Activated naive CD4-positive, alpha-beta T cell treated with anti-CD3 and anti-CD28 coated beads, Interleukin-2, amount 50 U/mL, for 72 hours (primary cell): ENCODE measurements around the gene SLCO6A1. TPM values are rescaled to one million over a fixed set of nuclear protein-coding genes. Genes with fewer than 3 reads are reported as not detected.

Source experiments
- ATAC-seq, 2 donors: fragments of 150-1000 bp; cut with Tn5 transposase; 2 replicates each; pipeline ENCODE4 v1.10.0; 2021; ENCODE audit warnings: mild to moderate bottlenecking in 2 of 2, moderate library complexity in 2 of 2
- DNase-seq, 2 donors: peaks; one replicate each; pipeline ENCODE4 v3.0.0; 2021 to 2022; ENCODE audit warnings: low spot score in 2 of 2
- H3K27ac Mint-ChIP-seq, 2 donors: one replicate each; pipeline ENCODE4 v1.8.0; 2022; ENCODE audit warnings: mild to moderate bottlenecking in 2 of 2, mixed read lengths in 2 of 2
- H3K36me3 Mint-ChIP-seq, 2 donors: one replicate each; pipeline ENCODE4 v1.8.0; 2022; ENCODE audit warnings: mixed read lengths in 2 of 2
- H3K9me3 Mint-ChIP-seq, 2 donors: one replicate each; pipeline ENCODE4 v1.8.0; 2022; ENCODE audit warnings: mixed read lengths in 2 of 2
- total RNA-seq, 2 donors: library from RNA; stranded (reverse); gene quantifications; one replicate each; pipeline ENCODE4 v1.2.3, GENCODE V29; 2022

The SLCO6A1 gene
- not detected for total RNA-seq

GRCh38 chr5:102498271-102499034 is at the start of gene SLCO6A1:
SLCO6A1 (minus strand) TSS chr5:102499001; CDS start chr5:102498844, 157 bp downstream.
- H3K27ac Mint-ChIP-seq = no peak within 1 kb of the TSS
- no peak for ATAC-seq
- no peaks in the 10 kb centered on the region for H3K36me3 Mint-ChIP-seq
- no peaks in the 10 kb centered on the region for H3K9me3 Mint-ChIP-seq
- DNase-seq = no peak

GRCh38 chr5:102547141-102548035 is 48.6 kb upstream of the SLCO6A1 start:
- no peak for ATAC-seq
- DNase-seq = no peak
- Mint-ChIP-seq H3K9me3 (peaks cover 0 to 4% of the 10 kb centered on the region in 2 donors), H3K36me3 (no peaks in the 10 kb centered on the region), H3K27ac (no peak overlapping the region)

- H3K27ac Mint-ChIP-seq = no peak overlapping the region
- ATAC-seq (peak in 1 of 2 donors; percentile 34), DNase-seq (no peak)
- no peaks in the 10 kb centered on the region for H3K36me3 Mint-ChIP-seq
- H3K9me3 Mint-ChIP-seq = peaks cover 0 to 3% of the 10 kb centered on the region in 2 donors
Measured at GRCh38 chr5:102545175-102545574, 46.4 kb upstream of the SLCO6A1 start.

GRCh38 chr5:102542057-102542456 is 43.3 kb upstream of the SLCO6A1 start:
- DNase-seq (no peak), ATAC-seq (no peak)
- Mint-ChIP-seq H3K9me3 (no peaks in the 10 kb centered on the region), H3K27ac (no peak overlapping the region), H3K36me3 (no peaks in the 10 kb centered on the region)

GRCh38 chr5:102539996-102540728 is 41.4 kb upstream of the SLCO6A1 start:
- Mint-ChIP-seq H3K9me3 (no peaks in the 10 kb centered on the region), H3K27ac (no peak overlapping the region), H3K36me3 (no peaks in the 10 kb centered on the region)
- DNase-seq = no peak
- no peak for ATAC-seq

- DNase-seq (no peak), ATAC-seq (no peak)
- no peaks in the 10 kb centered on the region for H3K9me3 Mint-ChIP-seq
- H3K36me3 Mint-ChIP-seq = no peaks in the 10 kb centered on the region
- H3K27ac Mint-ChIP-seq = no peak overlapping the region
Measured at GRCh38 chr5:102539562-102539961, 40.8 kb upstream of the SLCO6A1 start.

- Mint-ChIP-seq H3K36me3 (no peaks in the 10 kb centered on the region), H3K27ac (no peak overlapping the region), H3K9me3 (no peaks in the 10 kb centered on the region)
- no peak for ATAC-seq
- no peak for DNase-seq
Measured at GRCh38 chr5:102537011-102537410, 38.2 kb upstream of the SLCO6A1 start.

- no peak for DNase-seq
- no peaks in the 10 kb centered on the region for H3K9me3 Mint-ChIP-seq
- H3K36me3 Mint-ChIP-seq = no peaks in the 10 kb centered on the region
- H3K27ac Mint-ChIP-seq = no peak overlapping the region
- no peak for ATAC-seq
Measured at GRCh38 chr5:102536323-102536928, 37.6 kb upstream of the SLCO6A1 start.

- ATAC-seq (no peak), DNase-seq (no peak)
- Mint-ChIP-seq H3K36me3 (no peaks in the 10 kb centered on the region), H3K27ac (no peak overlapping the region), H3K9me3 (no peaks in the 10 kb centered on the region)
Measured at GRCh38 chr5:102532123-102532522, 33.3 kb upstream of the SLCO6A1 start.

- H3K36me3 Mint-ChIP-seq = no peaks in the 10 kb centered on the region
- ATAC-seq = no peak
- no peak for DNase-seq
- no peaks in the 10 kb centered on the region for H3K9me3 Mint-ChIP-seq
- no peak overlapping the region for H3K27ac Mint-ChIP-seq
Measured at GRCh38 chr5:102531506-102531905, 32.7 kb upstream of the SLCO6A1 start.

GRCh38 chr5:102529447-102529846 is 30.6 kb upstream of the SLCO6A1 start:
- DNase-seq (no peak), ATAC-seq (no peak)
- Mint-ChIP-seq H3K27ac (no peak overlapping the region), H3K9me3 (peaks cover 0 to 1% of the 10 kb centered on the region in 2 donors), H3K36me3 (no peaks in the 10 kb centered on the region)

- no peak for ATAC-seq
- Mint-ChIP-seq H3K27ac (no peak overlapping the region), H3K36me3 (no peaks in the 10 kb centered on the region), H3K9me3 (peaks cover 0 to 5% of the 10 kb centered on the region in 2 donors)
- no peak for DNase-seq
Measured at GRCh38 chr5:102529031-102529430, 30.2 kb upstream of the SLCO6A1 start.

GRCh38 chr5:102528600-102528999 is 29.8 kb upstream of the SLCO6A1 start:
- ATAC-seq (no peak), DNase-seq (no peak)
- Mint-ChIP-seq H3K36me3 (no peaks in the 10 kb centered on the region), H3K9me3 (peaks cover 0 to 7% of the 10 kb centered on the region in 2 donors), H3K27ac (no peak overlapping the region)

- H3K27ac Mint-ChIP-seq = no peak overlapping the region
- DNase-seq = no peak
- no peaks in the 10 kb centered on the region for H3K36me3 Mint-ChIP-seq
- peaks cover 0 to 11% of the 10 kb centered on the region in 2 donors for H3K9me3 Mint-ChIP-seq
- no peak for ATAC-seq
Measured at GRCh38 chr5:102527547-102527946, 28.7 kb upstream of the SLCO6A1 start.

- Mint-ChIP-seq H3K36me3 (no peaks in the 10 kb centered on the region), H3K9me3 (peaks cover 0 to 11% of the 10 kb centered on the region in 2 donors), H3K27ac (no peak overlapping the region)
- DNase-seq = no peak
- no peak for ATAC-seq
Measured at GRCh38 chr5:102523541-102524175, 24.9 kb upstream of the SLCO6A1 start.

GRCh38 chr5:102511666-102512065 is 12.9 kb upstream of the SLCO6A1 start:
- ATAC-seq = no peak

More at GRCh38 chr5:102511666-102512065, 12.9 kb upstream of the SLCO6A1 start:
- Mint-ChIP-seq H3K9me3 (no peaks in the 10 kb centered on the region), H3K36me3 (no peaks in the 10 kb centered on the region), H3K27ac (no peak overlapping the region)
- DNase-seq = no peak
